Stimulated activated naive CD4-positive, alpha-beta T cell (primary cell): ENCODE data around the gene SPATA3.
"Not testable (repeated sequence)": the region's sequence is repeated elsewhere in the genome, so short reads cannot be mapped to it uniquely, and the experiment has no call there.

Experiments
- DNase-seq, 6 experiments: peaks; one replicate each; lab custom pipeline; 2025; lab: John Stamatoyannopoulos, UW

The SPATA3 gene

GRCh38 chr2:230995821-230996220 lies at the start of gene SPATA3:
Gene SPATA3 (plus strand): TSS chr2:230996121. CDS start chr2:230996234, 113 bp downstream.
- no peak for DNase-seq

DNA sequence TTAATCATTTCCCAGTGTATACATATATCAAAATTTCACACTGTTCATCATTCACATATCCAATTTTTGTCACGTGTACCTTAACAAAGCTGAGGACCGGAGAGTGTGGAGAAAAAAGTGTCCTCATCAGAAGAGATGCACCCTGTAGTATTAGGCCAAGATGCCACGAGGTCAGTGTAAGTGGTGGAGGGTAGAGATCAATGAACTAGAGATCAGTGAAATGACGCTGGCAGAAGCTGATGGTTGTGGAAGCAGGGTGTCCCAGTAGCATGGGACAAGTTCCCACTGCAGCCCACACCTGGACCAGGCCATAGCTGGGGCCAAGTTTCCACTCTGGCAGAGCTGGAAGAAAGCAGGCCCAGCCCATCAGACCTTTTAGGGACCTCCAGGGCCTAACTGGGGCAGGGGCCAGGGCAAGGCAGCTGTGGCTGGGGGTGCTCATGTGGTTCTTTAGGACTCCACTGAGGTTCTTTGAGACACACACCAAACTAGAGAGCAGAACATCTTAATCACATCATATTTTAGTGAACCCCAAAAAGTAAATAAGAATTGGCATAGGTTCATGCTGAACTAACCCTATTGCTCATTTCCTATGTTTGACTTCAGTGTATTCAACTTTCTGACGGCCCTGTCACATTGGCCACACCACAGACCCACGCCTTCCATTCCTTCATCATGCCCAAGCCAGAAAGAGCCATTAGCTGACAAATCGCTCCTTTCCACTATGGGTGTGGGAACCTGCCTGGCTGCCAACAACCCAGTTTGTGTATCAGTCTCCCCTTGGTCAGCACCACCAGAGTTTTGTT lies 49.3 kb upstream of the SPATA3 start:
- no peak for DNase-seq

- DNase-seq = no peak
Observed at GRCh38 chr2:230947235-230947576, 48.7 kb upstream of the SPATA3 start.

- DNase-seq = no peak
Observed at GRCh38 chr2:230947908-230948365, 48.0 kb upstream of the SPATA3 start.

DNA sequence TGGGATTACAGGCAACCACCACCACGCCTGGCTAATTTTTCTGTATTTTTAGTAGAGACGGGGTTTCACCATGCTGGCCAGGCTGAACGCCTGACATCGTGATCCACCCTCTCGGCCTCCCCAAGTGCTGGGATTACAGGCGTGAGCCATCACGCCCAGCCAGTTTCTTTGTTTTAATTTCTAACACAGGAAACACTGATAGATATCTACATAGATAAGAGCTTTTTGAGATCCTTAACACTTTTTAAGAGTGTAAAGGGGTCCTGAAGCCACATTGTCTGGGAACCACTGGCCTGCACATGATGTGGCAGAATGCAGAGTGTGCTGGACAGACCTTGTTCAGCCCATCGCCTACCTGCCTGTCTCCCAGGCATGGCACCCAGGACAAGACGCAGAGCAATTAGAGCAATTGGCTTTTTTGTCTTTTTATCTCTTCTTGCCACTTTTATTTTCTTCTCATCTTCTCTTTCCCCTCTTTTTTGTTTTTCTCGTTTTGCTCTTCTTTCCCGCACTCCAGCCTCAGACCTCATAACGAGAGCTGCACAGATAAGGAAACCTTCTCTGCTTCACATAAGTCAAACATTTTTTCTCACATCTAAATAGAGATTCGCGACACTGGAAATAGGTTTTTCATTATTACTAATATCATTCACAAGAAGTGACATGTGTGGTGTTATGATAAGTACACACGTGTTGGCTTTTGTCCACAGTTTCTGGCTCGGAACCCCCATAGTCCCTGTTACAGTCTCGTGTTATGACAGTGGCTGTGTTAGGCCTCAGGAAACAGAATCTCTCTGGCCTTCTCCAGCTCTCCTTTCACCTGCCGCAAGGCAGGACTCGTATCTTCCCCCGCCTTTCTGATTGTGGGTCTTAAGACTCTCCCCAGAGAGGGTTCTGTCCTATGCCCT lies 45.7 kb upstream of the SPATA3 start:
- no peak for DNase-seq

- no peak for DNase-seq
Observed at GRCh38 chr2:230950874-230951339, 45.0 kb upstream of the SPATA3 start.

GRCh38 chr2:230951396-230951795 lies 44.5 kb upstream of the SPATA3 start:
- no peak for DNase-seq

DNA sequence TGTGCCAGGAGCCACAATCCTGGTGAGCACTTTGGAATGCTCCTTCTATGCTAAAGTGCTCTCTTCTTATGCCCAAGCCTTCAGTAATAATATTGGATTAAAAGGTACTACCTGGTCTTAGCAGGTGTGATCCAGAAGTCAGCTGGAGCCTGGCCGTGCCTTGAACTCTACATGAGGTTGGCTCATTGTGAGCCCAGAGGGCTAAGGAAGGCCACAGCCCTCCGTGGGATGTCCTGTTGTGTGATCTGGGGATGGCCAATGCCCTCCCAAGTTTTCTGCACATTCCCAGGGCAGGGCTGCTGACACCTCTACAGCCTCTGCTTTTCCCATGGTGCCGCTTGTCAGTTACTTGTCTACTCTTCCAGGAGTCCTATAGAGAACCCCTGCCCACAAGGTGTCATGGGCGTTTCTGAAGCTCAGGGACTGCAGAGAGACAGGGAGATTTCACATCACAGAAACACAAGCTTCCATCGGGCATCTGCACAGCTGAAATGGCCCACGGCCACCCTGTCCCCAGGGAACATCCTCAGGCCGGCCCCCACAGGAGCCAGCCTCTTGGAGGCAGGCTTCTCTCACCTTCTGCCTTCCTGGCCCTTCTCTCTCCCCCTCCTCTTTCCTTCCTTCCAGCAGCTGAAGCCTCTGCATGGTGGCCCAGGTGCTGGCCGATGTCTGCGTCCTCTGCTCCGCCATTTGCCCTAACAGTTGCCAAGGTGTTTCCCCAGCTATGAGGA lies 43.5 kb upstream of the SPATA3 start:
- DNase-seq = no peak

DNA sequence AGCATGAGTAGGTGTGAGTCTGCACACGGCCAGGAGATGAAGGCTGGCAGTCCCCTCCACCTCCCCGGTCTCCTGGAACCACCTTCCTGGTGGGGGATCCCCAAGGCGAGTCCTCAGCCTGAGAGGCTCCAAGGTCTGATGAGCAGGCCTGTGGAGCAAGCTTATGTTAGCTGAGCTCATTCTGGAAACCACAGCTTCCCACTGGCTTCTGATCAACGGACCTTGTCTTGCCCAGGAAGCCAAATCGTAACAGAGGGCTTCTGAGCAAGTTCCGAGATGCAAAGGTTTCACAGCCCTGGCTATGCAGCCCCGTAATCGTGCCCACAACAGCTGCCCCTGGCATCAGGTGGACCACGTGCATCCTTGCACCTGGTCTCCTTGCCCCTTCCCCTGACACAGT lies 42.1 kb upstream of the SPATA3 start:
- no peak for DNase-seq

- no peak for DNase-seq
Observed at GRCh38 chr2:230954746-230955145, 41.2 kb upstream of the SPATA3 start.

DNA sequence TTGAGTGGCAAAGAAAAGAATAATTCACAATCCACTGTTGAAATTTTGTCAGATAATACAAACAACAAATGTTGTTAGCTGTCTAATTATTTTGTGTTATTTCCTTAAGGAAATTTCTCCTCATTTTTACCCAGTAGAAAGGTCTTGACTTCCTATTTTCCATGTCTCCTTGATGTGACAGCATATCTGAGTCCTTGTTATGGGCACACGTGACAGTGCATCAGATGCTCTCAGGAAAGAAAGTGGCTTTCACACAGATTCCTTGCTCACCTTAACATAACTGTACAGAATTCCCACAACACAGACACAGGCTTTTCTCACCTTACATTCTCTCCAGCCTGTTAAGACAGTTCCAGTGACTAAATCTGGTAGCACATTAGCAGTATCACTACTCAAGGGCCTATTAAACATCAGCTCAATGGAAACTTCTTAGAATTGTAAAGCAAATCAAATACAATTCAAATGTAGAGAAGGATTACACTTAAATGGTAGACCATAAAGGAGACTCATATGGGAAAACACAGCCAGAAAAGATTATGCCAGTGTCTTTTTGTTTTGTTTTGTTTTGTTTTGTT lies 40.7 kb upstream of the SPATA3 start:
- no peak for DNase-seq

DNA sequence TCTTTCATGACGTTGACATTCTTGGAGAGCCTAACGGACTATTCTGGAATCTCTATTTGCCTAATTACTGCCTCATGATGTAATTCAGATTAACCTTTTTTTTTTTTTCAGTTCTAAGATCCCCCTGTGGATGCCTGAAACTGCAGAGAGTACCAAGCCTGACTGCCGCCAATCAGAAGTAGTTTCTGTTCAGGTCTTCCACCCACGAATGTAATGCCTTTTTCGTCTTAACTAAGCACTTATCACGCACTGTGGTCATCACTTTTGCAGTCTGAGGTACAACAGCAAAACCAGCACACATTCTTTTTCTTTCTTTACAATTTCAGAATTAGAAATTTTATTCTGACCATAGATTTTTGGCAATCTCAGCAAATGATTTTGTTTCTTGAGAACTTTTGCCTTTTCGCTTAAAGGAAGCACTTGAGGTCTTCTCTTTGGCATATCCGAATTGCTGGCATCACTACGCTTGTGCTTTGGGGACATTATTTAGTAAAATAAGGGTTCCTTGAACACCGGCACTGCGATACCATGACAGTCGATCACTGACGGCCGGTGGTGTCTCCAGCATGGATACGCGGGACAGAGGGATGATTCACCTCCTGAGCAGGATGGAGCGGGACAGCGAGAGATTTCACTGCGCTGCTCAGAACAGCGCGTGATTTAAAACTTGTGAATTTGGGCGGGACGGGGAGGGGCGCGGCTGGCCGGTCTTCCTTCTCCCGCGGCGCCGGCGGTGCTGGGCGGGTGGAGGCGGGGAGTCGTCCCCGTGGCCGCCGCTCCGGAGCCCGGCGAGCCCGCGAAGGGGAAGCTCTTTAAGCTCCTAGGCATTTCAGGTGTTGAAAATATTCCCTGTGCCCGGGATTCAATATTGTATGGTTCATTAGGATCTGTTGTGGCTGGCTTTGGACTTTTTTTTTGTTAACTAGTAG lies 38.8 kb upstream of the SPATA3 start:
- no peak for DNase-seq

DNA sequence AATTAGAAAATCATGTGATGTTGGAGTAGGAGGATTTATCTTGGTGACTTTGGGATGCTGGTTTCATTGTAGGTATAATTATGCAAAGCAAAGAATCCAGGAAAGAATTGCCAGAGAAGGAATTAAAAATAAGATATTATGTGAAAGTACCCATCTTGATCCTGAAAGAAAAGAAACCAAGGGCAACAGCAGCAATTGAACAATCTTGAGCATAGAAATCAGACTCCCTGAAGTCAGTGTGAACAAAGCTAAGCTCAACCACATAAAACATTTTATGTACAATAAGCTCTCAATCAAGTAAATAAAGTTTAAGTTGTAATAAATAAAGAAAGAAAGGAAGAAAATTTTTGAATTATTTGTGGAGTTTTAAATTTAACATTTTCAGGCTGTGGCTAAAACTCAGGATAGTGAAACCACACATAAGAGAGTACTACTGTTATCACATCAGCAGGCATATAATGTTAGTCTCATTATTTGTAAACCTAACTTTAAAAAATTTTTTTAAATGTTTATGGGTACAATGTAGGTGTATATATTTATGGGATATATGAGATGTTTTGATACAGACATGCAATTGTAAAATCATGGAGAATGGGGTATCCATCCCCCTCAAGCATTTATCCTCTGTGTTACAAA lies 38.0 kb upstream of the SPATA3 start:
- DNase-seq = no peak

DNA sequence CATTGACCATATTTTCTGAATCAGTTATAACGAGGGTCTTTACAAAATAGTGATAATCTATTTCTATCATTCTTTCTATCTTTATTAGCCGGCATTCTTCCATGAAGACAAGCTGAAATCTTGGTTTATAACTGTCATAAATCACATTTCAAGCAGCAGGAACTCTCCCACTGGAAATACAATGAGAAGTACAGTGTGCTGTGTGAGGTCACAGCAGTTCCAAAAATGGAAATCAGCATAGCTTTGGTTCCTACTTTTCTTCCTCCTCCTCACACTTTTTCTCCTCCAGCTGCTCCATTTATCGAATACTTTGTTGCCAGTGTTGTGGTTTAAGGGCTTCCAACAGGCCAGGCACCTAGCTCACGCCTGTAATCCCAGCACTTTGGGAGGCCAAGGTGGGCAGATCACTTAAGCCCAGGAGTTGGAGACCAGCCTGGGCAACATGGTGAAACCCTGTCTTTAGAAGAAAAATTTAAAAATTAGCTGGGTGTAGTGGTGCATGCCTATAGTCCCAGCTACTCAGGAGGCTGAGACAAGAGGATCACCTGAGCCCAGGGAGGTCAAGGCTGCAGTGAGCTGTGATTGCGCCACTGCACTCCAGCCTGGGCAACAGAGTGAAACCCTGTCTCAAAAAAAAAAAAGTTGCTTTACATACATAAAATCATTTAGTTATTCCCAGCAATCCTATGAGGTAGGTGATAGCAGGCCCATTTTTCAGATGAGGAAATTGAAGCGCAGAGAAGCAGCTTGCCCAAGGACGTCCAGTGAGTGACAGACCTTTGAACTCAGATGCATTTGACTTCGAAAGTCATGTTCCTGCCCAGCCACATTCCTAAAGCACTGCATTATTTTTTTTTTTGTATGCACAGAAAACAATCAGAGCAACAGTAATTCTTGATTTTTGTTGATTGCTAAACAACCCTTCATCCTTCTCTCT lies 36.8 kb upstream of the SPATA3 start:
- no peak for DNase-seq

DNA sequence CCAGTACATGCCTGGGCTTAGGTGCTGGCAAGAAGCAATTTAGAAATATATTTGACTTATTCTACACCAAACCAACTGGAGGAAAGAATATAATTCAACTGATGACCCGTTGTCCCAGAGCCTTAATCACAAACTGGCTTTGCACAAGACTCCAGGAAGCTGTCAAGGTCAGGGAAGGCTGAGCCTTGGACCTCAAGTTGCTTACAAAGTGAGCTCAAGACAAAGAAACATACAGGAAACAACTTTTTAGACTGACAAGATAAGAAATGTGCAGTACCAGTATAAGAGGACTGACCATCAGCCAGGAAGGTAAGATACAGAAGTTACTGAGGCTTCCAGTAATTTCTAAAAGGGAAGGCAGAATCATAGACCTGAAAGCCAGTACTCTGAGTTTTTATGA lies 35.9 kb upstream of the SPATA3 start:
- DNase-seq = no peak

DNA sequence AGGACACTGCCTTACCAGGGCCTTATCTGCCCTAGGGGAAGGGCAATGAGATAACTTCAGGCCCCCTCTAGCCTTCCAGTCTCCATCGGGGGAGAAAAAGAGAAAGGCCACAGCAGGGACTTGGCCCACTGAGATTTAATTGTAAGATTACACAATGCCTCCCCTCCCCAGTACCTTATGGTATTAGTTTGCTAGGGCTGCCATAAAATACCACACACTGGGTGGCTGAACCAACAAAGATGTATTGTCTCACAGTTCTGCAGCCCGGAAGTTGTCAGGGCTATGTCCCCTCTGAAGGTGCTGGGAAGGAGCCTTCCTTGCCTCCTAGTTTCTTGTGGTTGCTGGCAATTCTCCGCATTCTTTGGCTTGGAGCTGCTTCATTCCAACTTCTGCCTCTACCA lies 34.8 kb upstream of the SPATA3 start:
- no peak for DNase-seq

- DNase-seq = no peak
Observed at GRCh38 chr2:230964136-230964730, 31.7 kb upstream of the SPATA3 start.

GRCh38 chr2:230967113-230967512 lies 28.8 kb upstream of the SPATA3 start:
- DNase-seq = no peak

GRCh38 chr2:230968314-230968713 lies 27.6 kb upstream of the SPATA3 start:
- not testable (repeated sequence) for DNase-seq
